Loucy (cell line): Measurements from ENCODE around the gene ZNG1C.
"Not testable (repeated sequence)": the region's sequence is repeated elsewhere in the genome, so short reads cannot be mapped to it uniquely, and the experiment has no call there.

ENCODE experiments used
- EZH2phosphoT487 ChIP-seq: fragments of 200-600 bp; IDR thresholded peaks from 2 replicates; pipeline ENCODE4 v1.6.1; 2018; ENCODE audit warnings: antibody characterized with exemption, mild to moderate bottlenecking, moderate library complexity, borderline replicate concordance
- TF ChIP-seq, protein P1 (sequence below): fragments of 200-600 bp; sonication (generic); conservative IDR thresholded peaks from 2 replicates; pipeline ENCODE4 v1.5.1; 2014; ENCODE audit warnings: mild to moderate bottlenecking, antibody characterized with exemption, low read length

GRCh38 chr9:68343992-68344391 is 102.2 kb downstream of the ZNG1C start:
- TF ChIP-seq, protein P1, sequence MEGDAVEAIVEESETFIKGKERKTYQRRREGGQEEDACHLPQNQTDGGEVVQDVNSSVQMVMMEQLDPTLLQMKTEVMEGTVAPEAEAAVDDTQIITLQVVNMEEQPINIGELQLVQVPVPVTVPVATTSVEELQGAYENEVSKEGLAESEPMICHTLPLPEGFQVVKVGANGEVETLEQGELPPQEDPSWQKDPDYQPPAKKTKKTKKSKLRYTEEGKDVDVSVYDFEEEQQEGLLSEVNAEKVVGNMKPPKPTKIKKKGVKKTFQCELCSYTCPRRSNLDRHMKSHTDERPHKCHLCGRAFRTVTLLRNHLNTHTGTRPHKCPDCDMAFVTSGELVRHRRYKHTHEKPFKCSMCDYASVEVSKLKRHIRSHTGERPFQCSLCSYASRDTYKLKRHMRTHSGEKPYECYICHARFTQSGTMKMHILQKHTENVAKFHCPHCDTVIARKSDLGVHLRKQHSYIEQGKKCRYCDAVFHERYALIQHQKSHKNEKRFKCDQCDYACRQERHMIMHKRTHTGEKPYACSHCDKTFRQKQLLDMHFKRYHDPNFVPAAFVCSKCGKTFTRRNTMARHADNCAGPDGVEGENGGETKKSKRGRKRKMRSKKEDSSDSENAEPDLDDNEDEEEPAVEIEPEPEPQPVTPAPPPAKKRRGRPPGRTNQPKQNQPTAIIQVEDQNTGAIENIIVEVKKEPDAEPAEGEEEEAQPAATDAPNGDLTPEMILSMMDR: not testable (repeated sequence)
- not testable (repeated sequence) for TF ChIP-seq EZH2phosphoT487
